GM12892 (cell line): Measurements from ENCODE around the gene FAM177B.

Experiments
- POLR2A ChIP-seq: IDR thresholded peaks from 2 replicates; pipeline ENCODE4 v1.6.1; 2011; ENCODE audit warnings: low read depth, low read length, control low read depth
- POLR2AphosphoS5 ChIP-seq: IDR thresholded peaks from 2 replicates; pipeline ENCODE4 v1.6.1; 2011; ENCODE audit warnings: low read depth, low read length, control low read depth

- TF ChIP-seq POLR2A (no peak), POLR2AphosphoS5 (no peak)
Measured at GRCh38 chr1:222706815-222707214, 30.2 kb upstream of the FAM177B start.
